K562 (cell line): ENCODE data around the gene PRR23A. TPM values are rescaled to one million over a fixed set of nuclear protein-coding genes. Genes with fewer than 3 reads are reported as not detected.

Experiments
- ATAC-seq: fragments of 200-7000 bp; cut with Tn5 transposase; 3 replicates; pipeline ENCODE4 v1.9.1; 2020; ENCODE audit warnings: moderate library complexity
- BruUV-seq: library from RNA; stranded (reverse); fragments of 400-500 nt; replicated peaks from 2 replicates; lab custom pipeline; 2021; lab: Mats Ljungman, UMichigan
- CTCF ChIA-PET: fragments of 300-600 bp; formaldehyde crosslinking; extraction: SDS; loops from one replicate; lab custom pipeline; 2021; ENCODE audit warnings: low intra/inter-chr PET ratio; lab: Yijun Ruan, JAX
- POLR2A ChIA-PET: fragments of 300-600, 350-650 bp; sonication (Branson Sonifier 250); formaldehyde crosslinking; extraction: SDS; loops from one replicate; lab custom pipeline; 2021; ENCODE audit warnings: antibody characterized with exemption, inconsistent platforms; lab: Yijun Ruan, JAX
- DNase-seq, 4 experiments: peaks; one replicate each; pipeline versions ENCODE4 v3.0.0 to v3.0.0-alpha.2; 2011 to 2018; ENCODE audit warnings: low spot score in 3 of 4, mixed read lengths in 3 of 4; ENCODE audit errors: extremely low read depth in 1 of 4
- FAIRE-seq: peaks from 2 replicates; lab custom pipeline; 2011; peaks lifted over from hg19 to GRCh38; lab: Jason Lieb, UNC
- H2AFZ ChIP-seq: 2 replicates; pipeline ENCODE4 v1.6.0; 2011; ENCODE audit warnings: low read depth, low read length, control low read depth, inconsistent platforms
- H3K27ac ChIP-seq: fragments of 200-600 bp; 3 replicates; pipeline ENCODE4 v1.8.0; 2011; ENCODE audit warnings: low read depth, mild to moderate bottlenecking, control low read depth, inconsistent platforms, low read length, moderate library complexity, mixed read lengths; ENCODE audit errors: extremely low read depth
- H3K27me3 ChIP-seq, 2 experiments: fragments of 300-600 bp in 1 of 2; 2 replicates in 1 of 2; 3 replicates in 1 of 2; pipeline versions ENCODE4 v1.6.0 to v1.8.0; 2011; ENCODE audit warnings: inconsistent platforms in 2 of 2, low read length in 2 of 2, mild to moderate bottlenecking in 1 of 2, mixed read lengths in 1 of 2, moderate library complexity in 1 of 2; ENCODE audit not compliant: control insufficient read depth in 2 of 2, insufficient read depth in 2 of 2
- H3K36me3 ChIP-seq: fragments of 300-600 bp; 3 replicates; pipeline ENCODE4 v1.8.0; 2011; ENCODE audit warnings: mild to moderate bottlenecking, low read length, inconsistent platforms; ENCODE audit not compliant: control insufficient read depth, insufficient read depth
- H3K4me1 ChIP-seq, 2 experiments: fragments of 200-600 bp in 1 of 2; replicated peaks in 1 of 2; 2 replicates in 1 of 2; 3 replicates in 1 of 2; pipeline versions ENCODE4 v1.5.1 to v1.8.0; 2011; ENCODE audit warnings: inconsistent platforms in 2 of 2, low read length in 2 of 2, mild to moderate bottlenecking in 1 of 2, mixed read lengths in 1 of 2, moderate library complexity in 1 of 2; ENCODE audit not compliant: control insufficient read depth in 2 of 2, insufficient read depth in 2 of 2
- H3K4me2 ChIP-seq: 2 replicates; pipeline ENCODE4 v1.6.1; 2011; ENCODE audit warnings: low read length, control low read depth, inconsistent platforms, mixed read lengths; ENCODE audit not compliant: insufficient read depth
- H3K4me3 ChIP-seq: fragments of 200-600 bp; sonication (generic), shearing (Covaris generic); 2 replicates; pipeline ENCODE4 v1.5.1; 2016; ENCODE audit warnings: control low read depth, inconsistent platforms
- H3K79me2 ChIP-seq: fragments of 200-600 bp; 3 replicates; pipeline ENCODE4 v1.8.0; 2011; ENCODE audit warnings: low read length, inconsistent platforms; ENCODE audit not compliant: control insufficient read depth, insufficient read depth
- H3K9ac ChIP-seq, 2 experiments: 2 replicates each; pipeline versions ENCODE4 v1.6.0 to v1.6.1; 2011; ENCODE audit warnings: low read depth in 2 of 2, low read length in 2 of 2, control low read depth in 1 of 2, inconsistent platforms in 1 of 2, mild to moderate bottlenecking in 1 of 2, mixed read lengths in 1 of 2; ENCODE audit not compliant: insufficient read depth in 1 of 2
- H3K9me1 ChIP-seq: one replicate; pipeline ENCODE4 v1.6.0; 2011; ENCODE audit warnings: inconsistent platforms, mild to moderate bottlenecking, low read length, moderate library complexity; ENCODE audit not compliant: control insufficient read depth, insufficient read depth
- H3K9me3 ChIP-seq: replicated peaks from 2 replicates; pipeline ENCODE4 v1.5.1; 2011; ENCODE audit warnings: low read depth, low read length, inconsistent platforms; ENCODE audit not compliant: control insufficient read depth, insufficient read depth
- H4K20me1 ChIP-seq: replicated peaks from 2 replicates; pipeline ENCODE4 v1.6.1; 2011; ENCODE audit warnings: low read length, inconsistent platforms, mixed read lengths; ENCODE audit not compliant: control insufficient read depth, insufficient read depth
- C11orf30 ChIP-seq: fragments of 450-650 bp; IDR thresholded peaks from 2 replicates; pipeline ENCODE4 v1.6.1; 2016; ENCODE audit warnings: low read depth, mild to moderate bottlenecking
- CHCHD3 ChIP-seq: fragments of 250-450 bp; sonication (Bioruptor Pico); IDR thresholded peaks from 2 replicates; pipeline ENCODE4 v2.1.2; 2022; ENCODE audit warnings: mild to moderate bottlenecking
- DDX20 ChIP-seq: fragments of 450-650 bp; IDR thresholded peaks from 2 replicates; pipeline ENCODE4 v1.6.1; 2016; ENCODE audit warnings: missing genetic modification characterization, low read depth, mild to moderate bottlenecking, missing compliant biosample characterization, moderate library complexity
- HDGF ChIP-seq: fragments of 450-650 bp; IDR thresholded peaks from 2 replicates; pipeline ENCODE4 v1.6.1; 2016
- HNRNPLL ChIP-seq: fragments of 200-400 bp; formaldehyde crosslinking; IDR thresholded peaks from 2 replicates; pipeline ENCODE4 v1.6.1; 2017; ENCODE audit warnings: low read length, low read depth, mild to moderate bottlenecking; ENCODE audit not compliant: poor library complexity, severe bottlenecking
- MAFF ChIP-seq: IDR thresholded peaks from 2 replicates; pipeline ENCODE4 v1.6.1; 2012; ENCODE audit warnings: low read length, improper control_type of control experiment
- MAFK ChIP-seq: IDR thresholded peaks from 2 replicates; pipeline ENCODE4 v1.6.1; 2011; ENCODE audit warnings: low read length, improper control_type of control experiment
- MXD1 ChIP-seq: fragments of 250-450 bp; sonication (Bioruptor Pico); IDR thresholded peaks from 2 replicates; pipeline ENCODE4 v1.8.0; 2021; ENCODE audit warnings: borderline replicate concordance, mild to moderate bottlenecking, moderate library complexity; ENCODE audit not compliant: poor library complexity, severe bottlenecking
- PPARD ChIP-seq: fragments of 250-450 bp; sonication (Bioruptor Pico); IDR thresholded peaks from 2 replicates; pipeline ENCODE4 v1.8.0; 2022; ENCODE audit warnings: inconsistent platforms, mild to moderate bottlenecking, moderate library complexity
- SRSF7 ChIP-seq: fragments of 200-400 bp; formaldehyde crosslinking; optimal IDR thresholded peaks from 2 replicates; pipeline ENCODE3; 2017; ENCODE audit warnings: mild to moderate bottlenecking, low read depth, low read length
- U2AF2 ChIP-seq: fragments of 200-400 bp; formaldehyde crosslinking; optimal IDR thresholded peaks from 2 replicates; pipeline ENCODE3; 2017; ENCODE audit warnings: low read depth, mild to moderate bottlenecking, low read length
- ZNF316 ChIP-seq: fragments of 450-650 bp; IDR thresholded peaks from 2 replicates; pipeline ENCODE4 v1.6.1; 2016
- ZNF57 ChIP-seq: fragments of 450-650 bp; formaldehyde crosslinking; IDR thresholded peaks from 2 replicates; pipeline ENCODE4 v1.4.0; 2020; ENCODE audit warnings: mild to moderate bottlenecking, moderate library complexity
- WGBS: fragments of 100-300 bp; shearing (Covaris generic); methylation state at CpG from one replicate; pipeline ENCODE4 v1.1.6; 2016; ENCODE audit warnings: low coverage, mixed read lengths; ENCODE audit not compliant: insufficient coverage; ENCODE audit errors: missing lambda C conversion rate; 5-methylcytosine and 5-hydroxymethylcytosine counted together
- in situ Hi-C: fragments of 300-500 bp; cut with MboI; formaldehyde crosslinking; loops from 4 replicates; pipeline ENCODE4 v1.15.0; 2018; ENCODE audit warnings: inconsistent platforms, mixed read lengths
- intact Hi-C: fragments of 100-400 bp; cut with micrococcal nuclease; formaldehyde crosslinking; loops from 2 replicates; pipeline ENCODE4 v1.14.2; 2022
- polyA plus RNA-seq, 8 experiments: library from polyadenylated mRNA; depleted of rRNA in 4 of 8; stranded (reverse) in 5 of 8; unstranded in 3 of 8; fragments of >200 nt; fragmentation: Nextera tagmentation in 2 of 8; fragmentation: Illumina TruSeq in 1 of 8; extraction: Ambion mirVana in 2 of 8; extraction: Trizol in 1 of 8; gene quantifications; 2 replicates each; pipeline versions ENCODE4 v1.2.1 to v1.2.3, GENCODE V29; 2011 to 2014; ENCODE audit warnings: inconsistent platforms in 1 of 8, missing spikeins in 1 of 8
- total RNA-seq, 7 experiments: library from RNA; depleted of rRNA in 6 of 7; stranded (reverse); fragments of >200 nt in 6 of 7; fragmentation: Illumina TruSeq in 2 of 7; extraction: Trizol in 2 of 7; gene quantifications; 2 replicates each; pipeline versions ENCODE4 v1.2.1 to v1.2.3, GENCODE V29; 2011 to 2021; ENCODE audit warnings: low replicate concordance in 1 of 7
- TF ChIP-seq, protein P1 (sequence below): fragments of 450-650 bp; formaldehyde crosslinking; conservative IDR thresholded peaks from 2 replicates; pipeline ENCODE4 v1.4.0; 2022; ENCODE audit warnings: mild to moderate bottlenecking, missing genetic modification characterization
- TF ChIP-seq, protein P2 (sequence below): fragments of 450-650 bp; IDR thresholded peaks from 2 replicates; pipeline ENCODE4 v1.6.1; 2016

PRR23A gene
- total and polyA plus RNA-seq, 9 of the 15 experiments (the other 6 are each of a cell fraction or from before 2014, with no cell fraction given) = not detected

DNA sequence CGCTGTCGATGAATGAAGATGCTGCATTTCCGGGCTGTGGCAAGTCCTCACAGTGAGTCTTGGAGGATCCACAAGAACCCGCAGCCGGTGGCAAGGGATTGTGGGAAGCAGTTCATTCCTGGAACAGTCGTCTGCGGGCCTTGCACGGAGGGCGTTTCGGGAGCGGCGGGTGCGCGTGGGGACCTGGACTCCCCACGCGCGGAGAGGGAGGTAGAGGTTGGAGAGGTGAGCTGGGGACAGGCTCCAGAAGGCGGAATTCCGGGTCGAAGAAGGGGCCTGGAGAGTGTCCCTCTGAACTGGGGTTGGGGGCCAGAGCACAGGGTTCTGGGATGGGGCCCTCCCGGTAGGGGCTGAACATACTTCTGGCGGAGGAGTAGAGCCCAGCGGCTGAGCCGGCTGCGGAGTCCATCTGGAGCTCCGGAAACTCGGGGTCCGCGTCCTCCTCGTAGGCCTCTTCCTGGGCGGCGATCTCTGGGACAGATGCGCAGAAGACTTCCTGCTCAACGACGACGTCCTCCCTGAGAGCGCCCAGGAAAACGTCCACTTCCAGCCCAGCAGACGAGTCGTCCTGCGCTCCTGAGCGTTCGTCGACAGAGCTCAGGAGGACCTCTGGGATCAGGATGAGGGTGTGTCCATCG is 593 bp downstream of the PRR23A start:
- H3K9me1 ChIP-seq = no peaks in the 10 kb centered on the region
- no peak overlapping the region for H3K27ac ChIP-seq
- no peak overlapping the region for H3K4me2 ChIP-seq
- no peaks in the 10 kb centered on the region for H3K36me3 ChIP-seq
- in situ Hi-C loops = no loop called here
- no peaks in the 10 kb centered on the region for H4K20me1 ChIP-seq
- POLR2A ChIA-PET = no interaction called here
- peaks cover 0 to 4% of the 10 kb centered on the region in 2 experiments; a peak in 1 of 5 replicates for H3K4me1 ChIP-seq
- no peak for ATAC-seq
- TF ChIP-seq HDGF (no peak), ZNF316 (no peak), ZNF57 (no peak), PPARD (CRISPR knock-in tag) (no peak), U2AF2 (no peak)
- no peak overlapping the region for H3K9ac ChIP-seq
- DNase-seq = no peak
- H2AFZ ChIP-seq = no peak overlapping the region
- intact Hi-C loops = no loop called here
- H3K79me2 ChIP-seq = no peaks in the 10 kb centered on the region
- no TSS peak for BruUV-seq
- 61% methylated on average over 27 of the region's 45 CpGs for WGBS
- FAIRE-seq = no peak
- H3K4me3 ChIP-seq = no peak overlapping the region
- no peaks in the 10 kb centered on the region for H3K27me3 ChIP-seq
- CTCF ChIA-PET = no interaction called here
- H3K9me3 ChIP-seq = no peaks in the 10 kb centered on the region

- ATAC-seq = no peak
- Histone ChIP-seq H4K20me1 (no peaks in the 10 kb centered on the region), H2AFZ (no peak overlapping the region), H3K9me3 (no peaks in the 10 kb centered on the region), H3K4me3 (no peak overlapping the region), H3K4me1 (no peaks in the 10 kb centered on the region), H3K27ac (no peak overlapping the region), H3K36me3 (no peaks in the 10 kb centered on the region), H3K79me2 (no peaks in the 10 kb centered on the region), H3K9me1 (no peaks in the 10 kb centered on the region), H3K9ac (no peak overlapping the region), H3K27me3 (no peaks in the 10 kb centered on the region; a peak in 1 of 5 replicates), H3K4me2 (no peak overlapping the region)
- in situ Hi-C loops (no loop called here), intact Hi-C loops (no loop called here)
- POLR2A ChIA-PET = no interaction called here
- FAIRE-seq = no peak
- no TSS peak for BruUV-seq
- CTCF ChIA-PET = no interaction called here
- DNase-seq = no peak
- 0% methylated on average over 1 of the region's 1 CpG for WGBS
- no peak for TF ChIP-seq HNRNPLL
- no peak for TF ChIP-seq CHCHD3 (CRISPR knock-in tag)
- no peak for TF ChIP-seq MXD1
- TF ChIP-seq SRSF7 = no peak
- TF ChIP-seq DDX20 (tag) = no peak
- peak; percentile 60 for TF ChIP-seq C11orf30
- TF ChIP-seq MAFF = peak; percentile 54; the same call in 1 of the 2 replicates
- TF ChIP-seq MAFK = peak; percentile 49
- TF ChIP-seq, protein P1, sequence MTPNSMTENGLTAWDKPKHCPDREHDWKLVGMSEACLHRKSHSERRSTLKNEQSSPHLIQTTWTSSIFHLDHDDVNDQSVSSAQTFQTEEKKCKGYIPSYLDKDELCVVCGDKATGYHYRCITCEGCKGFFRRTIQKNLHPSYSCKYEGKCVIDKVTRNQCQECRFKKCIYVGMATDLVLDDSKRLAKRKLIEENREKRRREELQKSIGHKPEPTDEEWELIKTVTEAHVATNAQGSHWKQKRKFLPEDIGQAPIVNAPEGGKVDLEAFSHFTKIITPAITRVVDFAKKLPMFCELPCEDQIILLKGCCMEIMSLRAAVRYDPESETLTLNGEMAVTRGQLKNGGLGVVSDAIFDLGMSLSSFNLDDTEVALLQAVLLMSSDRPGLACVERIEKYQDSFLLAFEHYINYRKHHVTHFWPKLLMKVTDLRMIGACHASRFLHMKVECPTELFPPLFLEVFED (CRISPR knock-in tag) = no peak
- TF ChIP-seq, protein P2, sequence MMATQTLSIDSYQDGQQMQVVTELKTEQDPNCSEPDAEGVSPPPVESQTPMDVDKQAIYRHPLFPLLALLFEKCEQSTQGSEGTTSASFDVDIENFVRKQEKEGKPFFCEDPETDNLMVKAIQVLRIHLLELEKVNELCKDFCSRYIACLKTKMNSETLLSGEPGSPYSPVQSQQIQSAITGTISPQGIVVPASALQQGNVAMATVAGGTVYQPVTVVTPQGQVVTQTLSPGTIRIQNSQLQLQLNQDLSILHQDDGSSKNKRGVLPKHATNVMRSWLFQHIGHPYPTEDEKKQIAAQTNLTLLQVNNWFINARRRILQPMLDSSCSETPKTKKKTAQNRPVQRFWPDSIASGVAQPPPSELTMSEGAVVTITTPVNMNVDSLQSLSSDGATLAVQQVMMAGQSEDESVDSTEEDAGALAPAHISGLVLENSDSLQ = no peak
Observed at GRCh38 chr3:138995706-138996105, 10.4 kb downstream of the PRR23A start.
